Non-pigmented ciliary epithelial cell (primary cell): ENCODE measurements around the gene FAM193B.
"Not testable (repeated sequence)": the region's sequence is repeated elsewhere in the genome, so short reads cannot be mapped to it uniquely, and the experiment has no call there.

Experiments used
- DNase-seq: peaks from one replicate; pipeline ENCODE4 v3.0.0-alpha.2; 2010; ENCODE audit warnings: low read depth

The FAM193B gene

DNA sequence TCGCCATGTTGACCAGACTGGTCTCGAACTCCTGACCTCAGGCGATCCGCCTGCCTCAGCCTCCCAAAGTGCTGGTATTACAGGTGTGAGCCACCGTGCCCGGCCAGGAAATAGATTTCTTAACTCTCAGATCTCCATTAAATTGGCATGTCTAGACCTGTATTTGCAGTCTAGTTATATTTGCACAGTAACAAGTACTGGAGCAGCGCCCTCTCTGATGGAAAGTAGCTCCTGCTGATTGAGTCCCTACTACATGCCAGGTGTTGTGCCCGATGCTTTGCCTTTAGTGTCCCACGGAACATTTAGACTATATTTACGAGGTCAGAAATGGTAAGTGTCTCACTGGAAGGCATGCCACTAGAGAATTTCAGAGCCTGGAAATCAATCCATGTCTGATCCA, 21.8 kb upstream of the FAM193B start:
- no peak for DNase-seq

DNA sequence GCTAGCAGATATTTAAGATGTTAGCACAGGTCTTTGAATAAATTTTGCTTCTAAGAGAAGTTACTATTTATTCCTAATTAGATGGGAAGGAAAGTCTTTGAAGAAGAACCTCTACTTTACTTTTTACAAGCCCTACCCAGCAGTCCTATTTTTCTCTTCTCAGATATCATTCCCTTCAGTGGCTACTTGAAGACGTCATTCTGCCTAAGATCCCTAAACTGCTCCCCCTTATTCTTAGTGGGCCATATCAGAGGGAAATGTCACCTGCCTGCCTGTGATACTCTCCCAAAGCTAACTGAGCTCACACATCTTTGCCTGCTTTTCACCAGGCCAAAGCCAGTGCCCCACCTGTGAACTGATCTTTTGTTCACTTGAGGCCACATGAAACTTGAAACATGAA, 21.1 kb upstream of the FAM193B start:
- no peak for DNase-seq

DNA sequence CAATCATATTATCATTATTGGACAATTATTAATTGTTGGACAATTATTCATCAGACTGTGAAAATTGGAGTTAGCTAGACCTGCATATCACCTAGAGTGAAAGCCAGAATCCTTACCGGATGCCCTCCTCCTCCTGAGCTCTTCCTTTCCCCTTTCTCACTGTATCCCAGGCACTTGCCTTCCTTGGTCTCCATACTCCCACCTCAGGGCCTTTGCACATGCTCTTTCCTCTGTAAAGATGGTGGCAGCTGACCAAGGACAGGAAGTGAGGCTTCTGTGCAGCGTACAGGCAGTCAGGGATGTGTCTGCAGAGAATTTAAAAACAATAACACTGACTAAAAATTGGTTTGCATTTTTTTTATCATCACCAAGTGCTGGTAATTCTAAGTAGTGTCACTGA, 15.5 kb upstream of the FAM193B start:
- no peak for DNase-seq

DNA sequence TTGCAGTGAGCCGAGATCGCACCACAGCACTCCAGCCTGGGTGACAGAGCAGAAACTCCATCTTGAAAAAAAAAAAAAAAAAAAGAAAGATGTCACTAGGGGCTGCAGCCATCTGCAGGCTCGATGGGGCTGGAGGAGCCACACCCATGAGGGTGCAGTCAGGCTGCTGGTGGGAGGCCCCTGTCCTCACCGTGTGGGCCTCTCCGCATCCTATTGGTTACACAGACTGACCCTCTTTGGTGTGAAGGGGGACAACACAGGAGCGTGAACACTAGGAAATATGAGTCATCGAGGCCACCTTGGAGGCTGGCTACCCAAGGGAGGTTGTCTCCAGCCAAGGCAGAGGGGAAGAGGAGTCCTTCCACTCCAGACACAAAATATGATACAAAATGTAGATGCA, 14.0 kb upstream of the FAM193B start:
- no peak for DNase-seq

DNA sequence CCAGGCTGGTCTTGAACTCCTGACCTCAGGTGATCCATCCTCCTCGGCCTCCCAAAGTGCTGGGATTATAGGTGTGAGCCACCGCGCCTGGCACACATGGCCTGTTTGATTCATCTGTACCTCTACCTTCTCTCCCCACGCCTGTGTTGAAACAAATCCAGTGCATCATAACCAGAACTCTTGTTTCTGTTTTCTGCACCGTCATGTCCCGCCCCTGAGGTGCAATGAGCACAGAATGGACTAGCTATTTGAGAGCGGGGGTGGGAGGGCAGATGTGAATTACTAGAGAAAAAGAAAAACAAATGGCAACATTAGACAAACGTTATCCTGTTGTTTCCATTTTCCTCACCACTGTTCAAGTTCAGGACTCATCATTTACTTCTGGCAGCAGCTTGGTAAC, 10.7 kb upstream of the FAM193B start:
- DNase-seq = no peak

DNA sequence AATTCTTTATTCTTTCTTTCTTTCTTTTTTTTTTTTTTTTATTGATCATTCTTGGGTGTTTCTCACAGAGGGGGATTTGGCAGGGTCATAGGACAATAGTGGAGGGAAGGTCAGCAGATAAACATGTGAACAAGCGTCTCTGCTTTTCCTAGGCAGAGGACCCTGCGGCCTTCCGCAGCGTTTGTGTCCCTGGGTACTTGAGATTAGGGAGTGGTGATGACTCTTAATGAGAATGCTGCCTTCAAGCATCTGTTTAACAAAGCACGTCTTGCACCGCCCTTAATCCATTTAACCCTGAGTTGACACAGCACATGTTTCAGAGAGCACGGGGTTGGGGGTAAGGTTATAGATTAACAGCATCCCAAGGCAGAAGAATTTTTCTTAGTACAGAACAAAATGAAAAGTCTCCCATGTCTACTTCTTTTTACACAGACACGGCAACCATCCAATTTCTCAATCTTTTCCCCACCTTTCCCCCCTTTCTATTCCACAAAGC, 5.1 kb upstream of the FAM193B start:
- not testable (repeated sequence) for DNase-seq

DNA sequence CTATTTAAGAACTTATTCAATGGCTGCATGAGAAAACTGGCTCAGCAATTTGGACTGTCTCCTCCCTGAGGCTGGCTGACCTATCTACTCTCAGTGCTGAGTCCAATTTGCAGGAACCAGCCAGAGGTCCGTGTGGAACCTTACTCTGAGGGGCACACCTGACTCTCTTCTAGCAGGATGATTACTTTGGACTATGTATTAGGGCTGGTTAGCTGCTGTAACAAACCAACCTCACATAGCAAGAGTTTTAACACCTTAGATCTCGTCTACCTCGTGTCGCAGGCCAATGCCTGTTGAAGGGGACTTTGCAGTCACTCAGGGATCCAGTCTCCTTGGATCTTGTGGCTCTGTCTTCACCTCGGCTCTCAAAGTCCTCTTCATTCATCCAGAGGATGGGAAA, 3.4 kb upstream of the FAM193B start:
- no peak for DNase-seq

DNA sequence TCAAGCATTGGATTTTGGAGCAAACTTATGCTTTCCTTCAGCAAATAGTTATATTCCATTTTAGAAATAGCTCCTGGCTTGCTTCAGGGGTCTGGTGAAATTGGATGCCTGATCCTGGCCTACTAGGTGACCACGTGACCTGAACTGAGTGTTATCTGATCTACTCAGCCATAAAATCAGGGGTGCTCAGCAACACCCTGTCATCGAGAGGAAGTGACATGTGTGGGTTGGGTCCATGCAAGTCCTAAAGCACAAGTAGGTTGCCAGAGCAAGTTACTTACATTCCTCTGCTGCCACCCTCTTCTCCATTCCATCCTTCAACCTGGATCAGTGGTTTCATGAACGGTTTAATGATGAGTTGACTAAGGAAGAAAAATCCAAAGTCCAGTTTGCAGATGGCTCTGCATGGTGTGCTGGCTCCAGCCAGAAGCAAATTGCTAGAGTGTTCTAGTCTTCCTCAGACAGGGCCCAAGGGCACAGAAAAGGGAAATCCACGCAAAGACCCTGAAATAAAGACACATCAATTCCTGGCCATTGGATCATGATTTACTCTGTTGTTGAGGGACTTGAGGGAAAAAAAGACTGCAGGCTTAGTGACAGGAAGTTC, 2.8 kb upstream of the FAM193B start:
- no peak for DNase-seq

DNA sequence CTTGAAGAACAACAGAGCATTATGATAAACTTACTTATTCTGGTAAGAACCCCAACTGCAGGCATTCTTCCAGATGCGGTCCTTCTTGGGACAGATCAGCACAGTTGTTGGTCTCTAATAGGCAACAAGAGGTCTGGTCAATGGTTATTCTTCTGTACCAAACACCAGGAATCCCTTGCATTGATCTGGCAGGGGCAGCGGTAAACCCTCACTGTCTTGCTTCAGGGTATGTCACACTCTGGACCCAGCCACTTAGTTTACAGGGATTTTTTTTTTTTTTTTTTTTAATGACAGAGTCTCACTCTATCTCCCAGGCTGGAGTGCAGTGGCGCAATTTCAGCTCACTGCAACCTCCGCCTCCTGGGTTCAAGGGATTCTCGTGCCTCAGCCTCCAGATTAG, 1.3 kb upstream of the FAM193B start:
- DNase-seq = no peak

DNA sequence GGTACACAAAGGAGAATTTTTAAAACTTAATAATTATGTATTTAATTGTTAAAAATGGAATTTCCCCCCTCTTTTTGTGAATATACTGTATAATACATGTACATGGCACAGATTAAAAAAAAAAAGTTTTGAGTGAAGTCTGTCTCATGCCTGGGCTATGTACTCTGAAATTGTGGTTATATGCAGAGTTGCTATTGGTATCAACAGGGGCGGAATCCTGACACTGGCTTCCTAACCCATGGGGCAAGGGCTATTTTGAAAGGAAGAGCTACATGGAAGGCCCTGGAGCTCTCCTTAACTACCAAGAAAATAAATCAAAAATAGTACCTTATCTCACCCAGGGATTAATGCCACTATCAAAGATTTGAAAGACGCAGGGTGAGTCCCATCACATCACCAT, 865 bp upstream of the FAM193B start:
- DNase-seq = no peak

DNA sequence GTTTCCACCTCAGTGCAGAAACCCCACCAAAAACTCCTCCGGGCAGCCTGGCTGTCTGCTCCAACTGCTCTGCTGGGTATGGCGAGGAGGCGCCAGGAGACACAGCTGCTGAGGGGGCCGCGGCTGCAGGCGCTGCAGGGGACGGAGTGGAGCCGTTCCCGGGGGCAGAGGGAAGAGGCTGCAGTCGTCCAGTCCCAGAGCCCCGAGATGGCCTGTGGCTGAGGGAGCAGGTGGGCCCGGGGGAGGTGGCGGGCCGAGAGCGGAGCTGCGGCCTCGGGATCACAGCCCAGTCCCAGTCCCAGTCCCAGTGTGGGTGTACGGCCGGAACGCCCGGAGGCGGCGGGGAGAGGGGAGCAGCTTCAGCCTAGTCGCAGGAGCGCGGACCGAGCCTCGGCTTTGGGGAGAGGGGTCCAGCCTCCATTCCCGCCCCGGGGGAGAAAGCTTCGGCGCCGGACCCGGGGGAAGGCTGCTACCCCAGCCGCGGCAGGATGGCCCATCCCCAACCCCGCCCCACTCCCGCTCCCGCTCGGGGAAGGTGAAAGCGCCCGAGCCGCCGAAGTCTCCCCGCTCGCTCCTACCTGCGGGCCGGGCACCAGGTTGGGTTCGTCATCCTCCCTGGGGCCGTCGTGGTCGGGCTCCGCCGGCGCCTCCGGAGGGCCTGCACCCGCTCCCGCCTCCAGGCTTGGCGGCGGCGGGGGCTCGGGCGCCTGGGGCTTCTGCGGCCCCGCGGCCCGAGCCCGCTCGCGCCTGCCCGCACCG, 513 bp downstream of the FAM193B start:
- DNase-seq = no peak

DNA sequence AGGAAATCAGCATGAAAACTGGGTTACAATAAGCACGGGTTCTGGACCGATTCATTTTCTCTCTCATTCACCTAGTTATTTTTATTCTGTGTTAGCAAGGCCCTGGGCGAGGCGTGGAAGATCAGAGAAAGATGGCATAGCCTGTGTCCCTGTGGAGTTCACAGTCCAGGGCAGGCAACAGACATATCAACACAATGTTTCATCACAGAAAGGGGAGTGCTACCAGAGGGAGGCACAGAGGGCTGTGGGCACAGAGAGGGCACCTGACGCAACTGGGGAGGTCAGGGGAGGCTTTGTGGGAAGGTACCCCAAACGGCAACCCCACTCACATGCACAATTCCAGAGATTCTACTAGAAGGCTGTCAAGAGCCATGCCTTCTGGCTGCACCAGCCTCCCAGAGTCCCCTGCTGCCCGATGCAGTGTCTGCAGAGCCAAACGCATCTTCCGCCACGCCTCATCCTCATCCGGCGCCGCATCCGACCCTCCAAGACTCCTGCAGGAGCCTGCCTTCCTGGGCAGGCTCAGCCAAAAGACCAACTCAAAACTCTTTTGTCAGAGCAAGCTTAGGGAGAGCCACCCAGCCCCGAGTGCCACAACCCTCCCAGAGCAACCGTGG, 1.4 kb downstream of the FAM193B start:
- no peak for DNase-seq

DNA sequence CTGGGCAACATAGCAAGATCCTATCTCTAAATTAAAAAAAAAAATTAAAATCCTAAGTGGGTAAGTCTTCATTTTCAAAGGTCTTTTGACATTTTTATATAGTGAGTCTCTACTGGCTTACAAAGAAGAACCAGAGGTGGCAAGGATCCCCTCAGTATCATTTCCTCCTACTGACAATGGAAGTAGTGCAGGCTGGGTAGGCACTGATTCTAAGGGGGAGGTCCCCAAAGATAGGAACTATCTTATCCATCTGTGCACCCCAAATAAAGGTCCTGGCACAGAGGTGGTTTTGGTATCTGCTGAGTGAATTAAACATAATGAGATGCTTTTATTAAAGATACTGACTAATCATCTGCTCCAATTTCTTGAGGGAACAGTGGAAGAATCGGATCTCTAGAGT, 4.2 kb downstream of the FAM193B start:
- no peak for DNase-seq

DNA sequence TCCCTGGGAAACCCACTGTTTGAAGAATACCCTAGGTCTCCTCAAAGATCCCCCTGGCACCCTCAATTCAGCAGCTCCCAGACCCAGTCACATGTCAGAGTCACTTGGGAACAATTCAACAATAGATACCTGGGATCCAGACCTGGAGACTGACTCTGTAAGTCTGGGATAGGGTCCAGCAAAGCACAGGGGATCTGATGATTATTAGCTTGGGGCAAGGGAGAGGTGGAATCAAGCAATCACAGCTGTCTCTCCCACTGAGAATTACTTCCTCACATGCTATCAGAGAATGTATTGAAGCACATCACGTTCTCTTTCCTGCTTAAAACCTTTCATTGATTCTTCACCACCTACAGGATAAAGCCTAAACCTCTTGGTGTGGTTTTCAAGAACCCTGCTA, 5.9 kb downstream of the FAM193B start:
- DNase-seq = no peak

DNA sequence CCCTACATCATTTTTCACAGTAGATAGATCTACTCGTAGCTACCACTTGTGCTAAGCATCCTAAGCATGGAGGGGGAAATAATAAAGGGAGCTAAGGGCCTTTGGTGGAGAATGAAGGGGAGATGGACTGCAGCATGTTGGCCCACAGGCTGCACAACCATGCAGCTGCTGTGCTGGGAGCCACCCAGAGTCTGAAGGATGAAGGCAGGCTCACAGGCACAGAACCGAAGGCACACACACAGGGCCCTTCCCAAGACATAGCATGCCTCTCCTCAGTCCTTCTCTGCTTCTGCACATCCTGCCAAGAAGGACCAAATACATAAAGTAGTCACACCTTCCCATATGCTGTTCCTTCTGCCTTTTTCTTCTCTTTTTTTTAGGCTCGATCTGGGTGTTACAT, 6.6 kb downstream of the FAM193B start:
- no peak for DNase-seq

DNA sequence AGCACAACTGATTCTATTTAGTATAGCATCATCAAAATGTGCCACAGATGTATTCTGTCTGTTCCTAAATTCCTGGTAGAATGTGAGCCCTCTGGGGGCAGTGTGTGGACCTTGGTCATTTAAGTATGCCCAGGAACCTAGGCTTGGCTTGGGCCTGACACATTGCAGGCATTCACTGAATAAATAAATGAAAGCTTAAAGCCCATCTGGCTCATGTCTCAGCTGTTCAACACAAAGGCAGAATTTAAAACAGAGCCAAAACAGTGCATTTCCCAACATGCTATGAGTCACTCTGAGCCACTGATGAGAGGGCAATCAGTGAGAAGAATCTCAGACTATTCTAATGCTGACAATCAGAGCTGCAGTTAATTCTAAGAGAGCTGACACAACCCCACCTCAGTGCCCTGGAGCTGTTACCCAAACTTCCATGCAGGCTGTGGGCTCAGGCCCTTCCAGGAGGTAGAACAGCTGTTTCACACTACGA, 8.1 kb downstream of the FAM193B start:
- peak; percentile 93 for DNase-seq

DNA sequence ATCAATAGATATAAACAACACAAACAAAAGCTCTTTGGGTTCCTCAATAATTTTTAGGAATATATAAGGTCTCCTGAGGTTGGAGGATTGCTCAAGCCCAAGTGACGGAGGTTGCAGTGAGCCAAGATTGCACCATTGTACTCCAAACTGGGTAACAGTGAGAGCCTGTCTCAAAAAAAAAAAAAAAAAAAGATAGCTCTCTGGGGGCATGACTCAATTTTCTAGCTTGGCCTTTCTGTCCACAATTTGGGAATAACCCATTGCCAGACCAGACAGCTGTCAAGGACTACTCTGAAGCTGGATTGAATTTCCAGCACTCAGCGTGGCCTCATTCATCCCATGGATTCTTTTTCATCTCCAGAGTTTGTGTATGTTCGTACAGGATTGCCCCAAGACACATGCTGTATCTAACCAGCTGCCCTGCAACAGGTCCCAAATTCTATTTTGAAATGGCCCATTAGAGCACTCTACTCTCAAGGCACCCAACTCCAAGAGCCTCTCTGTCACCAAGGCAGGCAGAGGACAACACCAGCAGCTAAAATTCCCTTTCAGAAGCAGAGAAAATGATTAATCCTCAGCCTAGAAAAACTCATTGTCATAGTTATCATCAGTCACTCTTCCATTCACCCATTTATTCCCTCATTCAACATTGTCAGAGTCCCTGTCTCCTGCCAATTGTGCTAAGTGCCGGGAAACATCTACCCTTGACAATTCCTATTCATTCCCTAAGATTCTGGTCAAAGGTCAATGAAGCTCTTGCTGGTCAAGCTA, 8.7 kb downstream of the FAM193B start:
- peak; percentile 64 for DNase-seq

DNA sequence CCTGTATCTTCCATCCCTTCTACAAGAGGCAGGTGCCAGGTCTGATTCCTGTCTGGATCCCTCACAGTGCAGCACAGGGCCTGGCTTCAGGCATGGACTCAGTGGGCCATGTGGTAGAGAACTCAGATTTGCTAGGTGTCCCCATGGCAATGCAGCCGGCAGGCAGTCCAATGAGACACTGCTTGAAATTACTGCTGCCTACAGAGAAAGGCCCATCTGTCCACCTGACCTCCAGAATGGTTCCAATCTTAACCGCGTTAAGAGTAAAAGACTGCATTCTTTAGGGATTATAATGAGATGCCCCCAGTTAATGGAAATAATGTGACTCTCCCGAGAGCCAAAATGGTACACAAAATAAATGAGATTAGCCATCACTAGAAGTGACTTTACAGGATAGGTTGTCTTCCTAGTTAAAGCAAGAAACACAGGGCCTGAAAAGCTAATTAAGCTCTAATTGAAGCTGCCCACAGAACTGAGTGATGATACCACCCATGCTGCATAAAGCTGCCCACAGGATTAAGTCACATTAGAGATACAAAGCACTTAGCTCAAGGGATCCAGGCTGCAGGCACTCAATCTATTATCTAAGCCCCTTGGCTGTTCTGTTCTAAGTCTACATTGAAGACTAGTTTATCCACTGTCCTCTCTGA, 11.4 kb downstream of the FAM193B start:
- no peak for DNase-seq

DNA sequence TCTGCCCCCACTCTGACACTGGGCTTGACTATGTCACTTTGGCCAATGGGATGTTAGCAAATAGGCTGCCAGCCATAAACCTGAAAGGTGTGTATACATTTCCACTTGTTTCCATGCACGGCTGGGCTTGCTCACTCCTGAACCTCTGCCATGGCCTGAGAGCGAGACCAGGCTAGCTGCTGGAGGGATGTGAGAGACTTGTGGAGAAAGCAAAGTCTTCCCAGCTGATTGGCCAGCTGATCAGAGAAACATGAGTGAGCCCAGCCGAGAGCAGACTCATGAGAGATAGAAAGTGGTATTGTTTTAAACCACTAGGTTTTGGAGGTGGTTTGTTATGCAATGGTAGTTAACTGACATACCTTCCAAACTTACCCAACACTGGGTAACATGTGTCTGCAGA, 13.9 kb downstream of the FAM193B start:
- no peak for DNase-seq

DNA sequence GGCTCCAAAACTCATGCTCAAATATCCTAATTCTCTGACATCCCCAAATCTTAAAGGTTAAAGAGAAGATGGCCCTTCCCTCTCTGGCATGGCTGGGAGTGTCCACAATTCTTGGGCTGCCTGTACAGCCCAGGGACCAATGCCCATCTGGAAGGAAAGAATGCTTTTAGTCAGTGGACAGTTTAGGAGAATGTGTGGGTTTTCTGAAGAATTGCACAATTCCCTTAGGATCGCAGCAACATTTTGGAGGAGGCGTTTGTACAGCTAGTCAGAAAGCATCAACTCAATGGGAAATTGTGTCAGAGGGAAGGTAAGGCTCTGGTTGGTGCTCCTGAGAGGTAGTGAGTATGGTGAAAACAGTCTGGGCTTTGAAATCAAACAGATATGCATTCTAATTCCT, 15.0 kb downstream of the FAM193B start:
- DNase-seq = no peak

DNA sequence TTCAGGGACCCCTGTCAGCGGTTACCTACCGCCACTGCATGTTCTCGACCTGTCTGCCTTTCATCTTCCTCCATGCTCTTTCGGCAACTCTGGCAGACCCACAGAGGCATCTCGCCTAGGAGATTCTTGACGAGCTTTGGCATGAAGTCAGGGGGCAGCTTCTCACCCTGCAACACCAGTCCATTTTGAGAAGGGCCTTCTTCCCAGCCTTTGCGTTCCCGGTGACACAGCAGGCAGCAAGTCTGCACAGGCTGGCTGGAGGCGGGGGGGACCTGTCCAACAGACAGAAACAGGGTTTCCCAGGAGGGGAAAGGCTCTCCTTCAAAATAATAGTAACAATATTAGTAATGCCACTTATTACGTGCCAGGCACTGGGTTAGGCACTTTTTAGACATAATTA, 15.5 kb downstream of the FAM193B start:
- no peak for DNase-seq
